MCF 10A (cell line): ENCODE results near the gene DNAJB14. TPM values are rescaled to one million over a fixed set of nuclear protein-coding genes. Genes with fewer than 3 reads are reported as not detected.

Source experiments
- BruUV-seq: library from RNA; stranded (reverse); fragments of 400-500 nt; replicated peaks from 2 replicates; lab custom pipeline; 2021; lab: Mats Ljungman, UMichigan
- CTCF ChIA-PET: fragments of 300-600 bp; sonication (Branson Sonifier 250); formaldehyde crosslinking; extraction: SDS; loops from one replicate; lab custom pipeline; 2021; ENCODE audit warnings: antibody characterized with exemption, inconsistent platforms; lab: Yijun Ruan, JAX
- POLR2A ChIA-PET: fragments of 300-600, 350-650 bp; sonication (Branson Sonifier 250); formaldehyde crosslinking; extraction: SDS; loops from one replicate; lab custom pipeline; 2020; ENCODE audit warnings: antibody characterized with exemption, inconsistent platforms; lab: Yijun Ruan, JAX
- DNase-seq: peaks from one replicate; pipeline ENCODE4 v3.0.0-alpha.2; 2018; ENCODE audit not compliant: unreplicated experiment
- H3K27ac Mint-ChIP-seq: one replicate; pipeline ENCODE4 v1.8.0; 2022; ENCODE audit warnings: mild to moderate bottlenecking, low read depth, mixed read lengths; ENCODE audit not compliant: unreplicated experiment
- H3K27me3 Mint-ChIP-seq: one replicate; pipeline ENCODE4 v1.8.0; 2022; ENCODE audit warnings: mixed read lengths; ENCODE audit not compliant: insufficient read depth, unreplicated experiment
- H3K36me3 Mint-ChIP-seq: one replicate; pipeline ENCODE4 v1.8.0; 2022; ENCODE audit warnings: mild to moderate bottlenecking, moderate library complexity, mixed read lengths; ENCODE audit not compliant: insufficient read depth, unreplicated experiment
- H3K4me1 Mint-ChIP-seq: one replicate; pipeline ENCODE4 v1.8.0; 2022; ENCODE audit warnings: mixed read lengths; ENCODE audit not compliant: insufficient read depth, unreplicated experiment
- H3K4me3 Mint-ChIP-seq: one replicate; pipeline ENCODE4 v1.8.0; 2022; ENCODE audit warnings: mild to moderate bottlenecking, moderate library complexity, mixed read lengths; ENCODE audit not compliant: unreplicated experiment
- H3K9me3 Mint-ChIP-seq: one replicate; pipeline ENCODE4 v1.8.0; 2022; ENCODE audit warnings: mixed read lengths; ENCODE audit not compliant: unreplicated experiment
- CTCF ChIP-seq: fragments of 200-600 bp; IDR thresholded peaks from one replicate; pipeline ENCODE4 v1.8.0; 2022; ENCODE audit warnings: antibody characterized with exemption, mild to moderate bottlenecking; ENCODE audit not compliant: unreplicated experiment
- intact Hi-C: fragments of 100-400 bp; cut with micrococcal nuclease; formaldehyde crosslinking; loops from 2 replicates; pipeline ENCODE4 v1.14.1; 2022
- total RNA-seq: library from RNA; stranded (reverse); gene quantifications from 2 replicates; pipeline ENCODE4 v1.2.3, GENCODE V29; 2022

DNAJB14 gene
- total RNA-seq, 1 experiment from 2014 or later: 54.5 TPM

GRCh38 chr4:99859618-99860017, 86.8 kb downstream of the DNAJB14 start:
- ChIA-PET POLR2A (no interaction called here), CTCF (interaction anchor here (0.7 kb wide), 1 partner anchor 229 kb away, joined by 3 read pairs; no protein-coding TSS in a partner anchor)
- Mint-ChIP-seq H3K36me3 (peaks cover 7% of the 10 kb centered on the region), H3K9me3 (no peaks in the 10 kb centered on the region), H3K27ac (no peak overlapping the region), H3K27me3 (no peaks in the 10 kb centered on the region), H3K4me3 (no peak overlapping the region), H3K4me1 (peaks cover 7% of the 10 kb centered on the region)
- intact Hi-C loops: no loop called here
- TF ChIP-seq CTCF: no peak
- BruUV-seq: no TSS peak
- no peak for DNase-seq

DNA sequence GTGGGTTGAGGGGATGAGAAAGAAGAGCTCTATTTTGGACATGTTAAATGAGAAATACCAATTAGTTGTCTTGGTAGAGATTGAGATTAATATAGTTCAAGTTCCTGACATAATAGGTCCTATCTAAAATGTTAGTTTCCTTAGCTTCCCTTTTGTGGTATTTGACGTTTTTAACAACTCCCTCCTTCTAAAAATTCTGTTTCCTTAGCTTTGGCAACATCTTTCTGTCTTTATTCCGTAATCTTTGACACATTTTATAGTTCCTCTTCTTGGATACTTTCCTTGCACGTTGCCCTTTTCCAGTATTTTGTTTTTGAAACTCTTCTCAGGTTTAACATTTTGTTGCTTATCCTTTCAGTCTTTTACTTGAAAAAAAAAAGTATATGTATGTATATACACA, 89.1 kb downstream of the DNAJB14 start:
- ChIA-PET CTCF (interaction anchor here (0.5 to 1.1 kb wide), 6 partner anchors 11 to 94 kb away, joined by 3 to 6 read pairs (median 3); no protein-coding TSS in a partner anchor), POLR2A (interaction anchor here (1.0 to 1.3 kb wide), 2 partner anchors 11 to 41 kb away, joined by 3 to 5 read pairs; partner anchors contain the start of gene DAPP1)
- no peaks in the 10 kb centered on the region for H3K36me3 Mint-ChIP-seq
- BruUV-seq: no TSS peak
- no peak for TF ChIP-seq CTCF
- H3K4me3 Mint-ChIP-seq: no peak overlapping the region
- H3K4me1 Mint-ChIP-seq: peaks cover 7% of the 10 kb centered on the region
- DNase-seq: no peak
- intact Hi-C loops: no loop called here
- no peaks in the 10 kb centered on the region for H3K9me3 Mint-ChIP-seq
- H3K27me3 Mint-ChIP-seq: no peaks in the 10 kb centered on the region
- H3K27ac Mint-ChIP-seq: no peak overlapping the region

GRCh38 chr4:99856166-99856565, 90.3 kb downstream of the DNAJB14 start:
- no TSS peak for BruUV-seq
- CTCF ChIA-PET: interaction anchor here (1.4 kb wide), 1 partner anchor 10 kb away, joined by 4 read pairs; no protein-coding TSS in a partner anchor
- intact Hi-C loops: no loop called here
- POLR2A ChIA-PET: interaction anchor here (0.6 kb wide), 1 partner anchor 137 kb away, joined by 3 read pairs; no protein-coding TSS in a partner anchor
- H3K4me1 Mint-ChIP-seq: peaks cover 7% of the 10 kb centered on the region
- H3K36me3 Mint-ChIP-seq: no peaks in the 10 kb centered on the region
- H3K9me3 Mint-ChIP-seq: no peaks in the 10 kb centered on the region
- no peak overlapping the region for H3K27ac Mint-ChIP-seq
- peak; percentile 77 for DNase-seq
- H3K4me3 Mint-ChIP-seq: no peak overlapping the region
- no peak for TF ChIP-seq CTCF
- no peaks in the 10 kb centered on the region for H3K27me3 Mint-ChIP-seq

GRCh38 chr4:99855678-99856077, 90.7 kb downstream of the DNAJB14 start:
- intact Hi-C loops: no loop called here
- Mint-ChIP-seq H3K4me1 (peaks cover 7% of the 10 kb centered on the region), H3K27ac (no peak overlapping the region), H3K9me3 (no peaks in the 10 kb centered on the region), H3K4me3 (no peak overlapping the region), H3K27me3 (no peaks in the 10 kb centered on the region), H3K36me3 (no peaks in the 10 kb centered on the region)
- no peak for DNase-seq
- no TSS peak for BruUV-seq
- no peak for TF ChIP-seq CTCF
- CTCF ChIA-PET: interaction anchor here (1.4 kb wide), 1 partner anchor 9 kb away, joined by 4 read pairs; no protein-coding TSS in a partner anchor
- POLR2A ChIA-PET: interaction anchor here (0.6 to 0.9 kb wide), 2 partner anchors 10 to 136 kb away, joined by 3 read pairs; no protein-coding TSS in a partner anchor
